Activated T-helper 1 cell treated with Interleukin-2 at 50 U/mL for 16 hours (primary cell): ENCODE measurements around the gene BMAL1.

Experiments used
- DNase-seq: peaks from one replicate; pipeline ENCODE4 v3.0.0-alpha.2; 2020; ENCODE audit warnings: low read depth

BMAL1 gene

GRCh38 chr11:13261591-13262061 lies 16.0 kb upstream of the BMAL1 start:
- DNase-seq = no peak

DNA sequence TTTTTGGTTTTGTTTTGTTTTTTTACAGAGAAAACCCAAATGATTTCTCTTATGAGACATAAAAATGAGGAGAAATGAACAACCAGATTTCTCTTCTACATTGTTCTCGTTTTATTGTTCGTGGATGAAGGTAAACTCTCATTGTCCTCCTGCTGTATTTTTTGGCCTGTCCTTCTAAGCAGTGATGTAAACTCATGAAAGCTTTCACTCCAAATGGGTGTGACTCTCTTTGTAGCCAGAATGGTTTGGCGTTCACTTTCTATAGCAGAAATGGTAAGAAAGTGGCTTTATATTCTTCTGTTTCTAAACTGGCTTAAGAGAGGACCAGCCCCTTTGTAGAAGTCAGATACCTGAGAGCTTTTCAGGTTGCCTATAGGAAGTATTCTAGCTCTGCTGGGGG lies 15.5 kb upstream of the BMAL1 start:
- DNase-seq = no peak

DNA sequence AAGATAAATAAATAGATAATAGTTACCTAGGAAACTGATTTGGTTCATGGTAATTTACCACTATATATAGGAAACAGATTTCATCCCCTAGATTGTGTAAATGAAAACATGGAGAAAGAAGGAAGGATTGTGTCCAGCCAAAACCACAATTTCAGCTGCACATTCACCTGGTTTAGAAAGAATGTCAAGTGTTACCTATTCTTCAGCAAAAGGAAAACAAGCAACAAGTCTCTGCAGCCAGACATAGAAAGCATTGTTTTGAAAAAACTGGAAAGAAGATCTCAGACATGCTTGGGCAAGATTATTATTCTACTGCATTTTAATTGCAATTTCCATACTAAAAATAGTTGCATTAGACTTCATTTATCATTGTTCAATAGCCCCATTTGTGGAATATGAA lies 8.8 kb upstream of the BMAL1 start:
- no peak for DNase-seq

DNA sequence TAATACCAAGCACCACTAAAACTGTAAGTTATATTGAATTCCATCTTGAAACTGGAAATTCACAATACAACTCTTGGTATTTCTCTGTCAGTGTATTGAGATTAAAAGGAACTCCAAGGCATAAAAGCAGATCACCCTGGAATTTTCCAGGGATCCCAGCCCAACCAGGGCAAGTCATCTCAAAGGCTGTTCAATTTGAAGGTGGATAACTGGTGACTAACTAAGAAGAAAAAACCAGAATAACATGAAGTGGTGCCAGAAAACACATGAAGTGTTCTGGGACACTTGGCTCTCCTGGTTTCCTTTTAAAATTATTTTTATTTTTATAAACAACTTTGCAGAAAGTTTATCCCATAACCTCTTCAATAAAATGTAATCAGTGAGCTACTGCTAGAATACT lies 7.8 kb upstream of the BMAL1 start:
- DNase-seq = no peak

GRCh38 chr11:13271060-13271693 lies 6.4 kb upstream of the BMAL1 start:
- no peak for DNase-seq

GRCh38 chr11:13276454-13276831 lies 1.1 kb upstream of the BMAL1 start:
- no peak for DNase-seq

DNA sequence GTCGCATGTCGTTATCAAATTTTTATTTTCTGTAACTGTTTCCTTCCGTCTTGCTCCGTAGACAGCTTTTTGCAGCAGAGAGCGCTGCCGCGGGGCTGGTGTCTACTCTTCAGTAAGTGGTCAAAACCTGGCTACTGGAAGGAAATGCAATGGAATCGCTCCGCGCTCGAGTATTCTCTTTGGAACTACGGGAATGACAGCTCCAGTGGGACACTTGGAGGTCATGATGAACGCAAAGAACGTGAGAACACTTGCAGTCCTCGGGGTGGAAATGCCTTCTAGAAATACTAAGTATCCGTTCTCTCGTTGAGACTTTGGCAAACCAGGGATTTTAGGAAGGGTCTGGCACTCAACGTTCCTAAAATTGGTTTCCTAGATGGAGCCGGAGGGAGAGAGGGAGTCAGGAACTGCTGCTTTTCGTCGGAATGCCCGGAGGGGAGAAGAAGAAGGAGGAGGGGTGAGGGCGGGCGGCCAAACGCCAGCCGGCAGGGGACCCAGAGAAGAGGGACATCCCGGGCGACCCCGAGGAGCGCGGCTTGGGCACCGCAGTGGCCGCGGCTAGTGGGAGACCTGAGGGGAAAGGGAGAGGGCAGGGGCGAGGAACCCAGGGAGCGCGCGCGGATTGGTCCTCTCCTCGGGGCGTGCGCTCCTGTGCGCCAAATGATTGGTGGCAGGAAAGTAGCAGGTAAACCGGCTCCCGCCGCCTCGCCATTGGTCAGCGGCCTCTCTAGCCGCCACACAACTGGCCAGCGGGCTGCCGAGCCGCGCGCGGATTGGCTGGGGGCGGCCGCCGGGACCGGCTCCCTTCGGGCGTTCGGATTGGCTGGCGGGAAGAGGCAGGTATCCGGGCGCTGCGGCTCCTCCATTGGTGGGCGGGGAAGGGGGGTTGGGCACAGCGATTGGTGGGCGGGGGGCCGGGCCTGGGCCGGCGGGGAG lies 490 bp upstream of the BMAL1 start:
- peak; percentile 97 for DNase-seq

- no peak for DNase-seq
These were observed 1.3 kb downstream of the BMAL1 start for GRCh38 chr11:13278609-13279486.

DNA sequence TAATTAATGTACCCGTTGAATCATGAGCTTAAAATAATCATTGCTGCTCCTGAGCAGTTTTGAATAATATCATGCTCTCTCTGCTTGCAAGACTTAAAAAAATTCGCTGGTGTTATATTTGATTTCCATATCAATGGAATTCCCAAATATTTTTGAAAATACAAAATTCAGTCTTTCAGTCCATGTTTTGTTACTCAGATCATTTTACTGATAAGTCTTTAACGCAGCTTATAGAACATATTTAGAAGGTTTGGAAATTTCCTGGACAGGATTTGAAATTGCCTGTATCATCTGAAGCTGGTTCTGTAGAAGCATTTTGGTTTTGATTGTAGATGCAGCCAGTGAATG lies 1.9 kb downstream of the BMAL1 start:
- DNase-seq = no peak

- no peak for DNase-seq
These were observed 2.6 kb downstream of the BMAL1 start for GRCh38 chr11:13280092-13280722.

DNA sequence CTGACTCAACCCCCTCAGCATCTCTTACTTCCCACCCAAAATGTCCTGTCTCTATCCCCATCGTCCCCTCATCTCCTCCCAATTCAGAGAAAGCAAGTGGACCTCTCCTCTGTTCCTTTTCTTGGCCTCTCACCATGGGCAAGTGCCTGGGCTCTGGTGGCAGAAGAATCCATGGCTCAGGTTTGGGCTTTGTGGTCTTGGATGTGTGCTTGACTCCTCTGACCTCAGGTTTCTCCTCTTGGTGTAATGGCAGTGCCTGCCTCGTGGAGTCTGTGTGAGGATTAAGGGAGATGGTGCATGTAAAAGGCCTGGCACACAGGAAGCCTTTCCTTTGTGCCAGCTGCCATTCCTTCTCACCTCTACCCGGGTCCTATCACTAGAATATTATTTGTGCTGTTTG lies 3.2 kb downstream of the BMAL1 start:
- no peak for DNase-seq

DNA sequence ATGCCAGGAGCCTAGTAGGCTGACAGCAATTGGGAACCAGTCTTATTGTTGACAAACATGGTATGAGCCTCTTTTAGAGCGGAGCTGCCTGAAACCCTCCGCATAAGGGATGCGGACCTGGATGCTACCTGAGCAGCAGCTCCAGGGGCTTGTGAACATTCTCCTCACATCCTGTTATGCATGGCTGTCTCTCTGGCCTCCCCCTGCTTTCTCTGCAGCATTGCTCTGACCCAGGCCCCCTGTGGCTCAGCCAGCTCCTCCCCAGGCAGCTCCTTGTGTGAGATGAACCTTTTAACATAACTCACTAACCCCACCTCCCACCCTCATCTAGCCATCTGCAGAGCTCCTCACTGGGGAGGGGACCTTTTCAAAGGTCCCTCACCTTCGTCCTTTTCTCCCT lies 6.0 kb downstream of the BMAL1 start:
- DNase-seq = no peak

- no peak for DNase-seq
These were observed 7.4 kb downstream of the BMAL1 start for GRCh38 chr11:13284776-13285588.

GRCh38 chr11:13286279-13286821 lies 8.8 kb downstream of the BMAL1 start:
- no peak for DNase-seq

GRCh38 chr11:13287036-13287435 lies 9.4 kb downstream of the BMAL1 start:
- no peak for DNase-seq

GRCh38 chr11:13287681-13288080 lies 10.1 kb downstream of the BMAL1 start:
- no peak for DNase-seq

- no peak for DNase-seq
These were observed 10.9 kb downstream of the BMAL1 start for GRCh38 chr11:13288375-13289029.

DNA sequence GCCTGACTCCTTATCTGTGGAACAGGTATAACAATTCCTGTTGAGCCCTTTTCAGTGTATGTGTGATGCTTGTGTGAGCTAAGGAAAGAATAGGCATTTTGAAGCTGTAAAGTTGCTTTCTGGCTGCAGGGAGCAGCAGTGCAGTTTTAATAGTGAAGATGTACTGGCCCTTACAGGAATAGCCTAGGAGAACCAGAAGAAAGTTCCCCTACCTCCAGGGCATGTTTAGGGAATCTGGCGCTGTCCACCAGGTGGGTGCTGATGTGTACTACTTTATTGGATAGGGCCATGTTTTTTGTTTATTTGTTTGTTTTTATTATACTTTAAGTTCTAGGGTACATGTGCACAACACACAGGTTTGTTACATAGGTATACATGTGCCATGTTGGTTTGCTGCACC lies 11.5 kb downstream of the BMAL1 start:
- DNase-seq = no peak

DNA sequence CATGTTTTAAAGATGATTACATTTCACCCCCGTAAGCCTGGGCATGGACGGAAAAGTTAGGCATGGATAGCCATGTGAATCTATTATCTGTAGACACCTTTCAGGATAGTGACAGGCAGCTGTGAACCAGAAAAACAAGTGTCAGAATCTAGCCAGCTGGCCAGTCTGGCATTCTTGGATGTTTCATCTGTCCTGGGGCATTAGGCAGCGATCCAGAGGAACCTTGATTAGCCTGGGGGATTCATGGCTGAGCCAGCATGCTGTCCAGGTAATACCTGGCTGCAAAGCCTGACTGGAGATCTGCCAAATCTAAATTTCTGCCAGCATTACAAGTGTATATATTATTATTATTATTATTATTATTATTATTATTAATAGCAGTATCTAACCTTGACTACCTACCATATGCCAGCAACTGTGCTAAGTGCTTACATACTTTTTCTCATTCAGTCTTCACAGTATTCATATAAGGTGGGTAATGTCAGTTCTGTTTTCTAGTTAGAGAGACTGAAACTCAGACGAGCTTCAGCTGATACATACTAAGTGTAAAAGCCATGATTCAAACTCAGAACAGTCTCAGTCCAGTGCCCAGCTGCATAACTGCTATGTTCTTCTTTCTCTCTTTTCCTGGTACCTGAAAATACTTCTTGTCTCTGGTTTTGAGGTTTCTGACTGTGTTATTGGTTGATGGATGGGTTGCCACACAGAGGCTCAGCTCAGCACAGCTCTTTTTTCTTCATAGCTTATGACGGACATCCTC lies 12.8 kb downstream of the BMAL1 start:
- no peak for DNase-seq

- DNase-seq = no peak
These were observed 13.8 kb downstream of the BMAL1 start for GRCh38 chr11:13291361-13291760.
